HG03442 (cell line): Measurements from ENCODE around the gene SSX1.
"Not testable (repeated sequence)": the region's sequence is repeated elsewhere in the genome, so short reads cannot be mapped to it uniquely, and the experiment has no call there.

Experiments used
- ATAC-seq: cut with Tn5 transposase; IDR thresholded peaks from one replicate; pipeline ENCODE4 v1.9.1; 2021; ENCODE audit warnings: mild to moderate bottlenecking, moderate library complexity; ENCODE audit not compliant: unreplicated experiment

The SSX1 gene, protein sequence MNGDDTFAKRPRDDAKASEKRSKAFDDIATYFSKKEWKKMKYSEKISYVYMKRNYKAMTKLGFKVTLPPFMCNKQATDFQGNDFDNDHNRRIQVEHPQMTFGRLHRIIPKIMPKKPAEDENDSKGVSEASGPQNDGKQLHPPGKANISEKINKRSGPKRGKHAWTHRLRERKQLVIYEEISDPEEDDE

GRCh38 chrX:48255062-48255796 lies at the start of gene SSX1:
Gene SSX1 (plus strand): TSS chrX:48255392. CDS start chrX:48257242, 1,850 bp downstream.
- ATAC-seq, result not testable (repeated sequence)

GRCh38 chrX:48214341-48214740 lies 40.9 kb upstream of the SSX1 start:
- not testable (repeated sequence) for ATAC-seq

DNA sequence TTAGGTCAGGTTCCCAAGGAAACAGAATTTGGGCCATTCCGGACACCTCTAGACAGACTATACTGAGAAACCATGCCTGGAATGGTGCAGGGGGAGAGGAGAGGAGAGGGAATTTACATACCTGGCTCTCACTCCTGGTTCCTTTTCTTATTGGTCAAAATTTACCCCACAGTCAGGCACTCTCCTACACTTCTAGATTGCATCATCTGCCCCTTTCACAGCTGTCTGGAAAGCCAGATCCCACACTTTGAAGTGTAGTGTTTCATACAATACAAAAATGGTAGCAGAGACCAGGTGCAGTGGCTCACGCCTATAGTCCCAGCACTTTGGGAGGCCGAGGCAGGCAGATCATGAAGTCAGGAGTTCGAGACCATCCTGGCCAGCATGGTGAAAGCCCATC lies 31.0 kb upstream of the SSX1 start:
- ATAC-seq, result not testable (repeated sequence)

GRCh38 chrX:48252945-48253344 lies 2.2 kb upstream of the SSX1 start:
- not testable (repeated sequence) for ATAC-seq

- ATAC-seq, result not testable (repeated sequence)
Observed at GRCh38 chrX:48274365-48274764, 19.2 kb downstream of the SSX1 start.

DNA sequence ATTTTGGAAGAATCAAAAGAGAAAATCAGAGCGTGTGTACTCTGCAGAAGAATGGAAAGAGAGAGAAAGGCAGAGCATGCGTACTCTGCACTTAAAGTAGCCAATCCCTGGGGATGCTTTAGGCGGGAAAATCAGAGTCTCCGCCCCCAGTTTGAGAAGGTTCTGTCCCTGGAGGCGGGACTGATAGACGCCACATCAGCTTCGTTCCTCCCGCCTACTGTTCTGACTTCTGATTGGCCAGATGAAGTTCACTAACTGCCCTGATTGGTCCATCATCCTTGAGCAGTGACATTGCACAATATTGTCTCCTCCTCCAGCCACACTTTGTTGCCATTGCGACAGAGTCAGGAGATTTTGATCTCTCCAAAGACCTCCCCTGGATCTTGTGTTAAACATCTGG lies 23.8 kb downstream of the SSX1 start:
- no peak for ATAC-seq

GRCh38 chrX:48280729-48281128 lies 25.5 kb downstream of the SSX1 start:
- ATAC-seq, result not testable (repeated sequence)

GRCh38 chrX:48306175-48306574 lies 51.0 kb downstream of the SSX1 start:
- ATAC-seq, result no peak

GRCh38 chrX:48313996-48314395 lies 58.8 kb downstream of the SSX1 start:
- not testable (repeated sequence) for ATAC-seq
